Fibroblast of lung (primary cell): ENCODE measurements around the gene HDAC6. TPM values are rescaled to one million over a fixed set of nuclear protein-coding genes. Genes with fewer than 3 reads are reported as not detected.

ENCODE experiments used
- DNase-seq, 2 donors: peaks; one replicate each; pipeline versions ENCODE4 v3.0.0 to v3.0.0-alpha.2; 2010; ENCODE audit warnings: low read depth in 2 of 2
- H2AFZ ChIP-seq: 2 replicates; pipeline ENCODE4 v1.5.1; 2012; ENCODE audit warnings: low read length, control low read depth, inconsistent platforms
- H3K27ac ChIP-seq: 2 replicates; pipeline ENCODE4 v1.5.1; 2011; ENCODE audit warnings: low read length, control low read depth; ENCODE audit not compliant: insufficient read depth
- H3K27me3 ChIP-seq: 2 replicates; pipeline ENCODE4 v1.5.1; 2011; ENCODE audit warnings: mild to moderate bottlenecking, low read length; ENCODE audit not compliant: control insufficient read depth, insufficient read depth
- H3K36me3 ChIP-seq: 2 replicates; pipeline ENCODE4 v1.5.1; 2011; ENCODE audit warnings: low read length; ENCODE audit not compliant: control insufficient read depth, insufficient read depth
- H3K4me1 ChIP-seq: 2 replicates; pipeline ENCODE4 v1.5.1; 2011; ENCODE audit warnings: low read length; ENCODE audit not compliant: control insufficient read depth, insufficient read depth; ENCODE audit errors: extremely low read depth
- H3K4me2 ChIP-seq: 2 replicates; pipeline ENCODE4 v1.5.1; 2011; ENCODE audit warnings: low read length, control low read depth; ENCODE audit not compliant: insufficient read depth; ENCODE audit errors: extremely low read depth
- H3K4me3 ChIP-seq, 4 experiments: fragments of 200-600 bp in 1 of 4; sonication (generic) in 1 of 4; replicated peaks in 1 of 4; 2 replicates each; pipeline ENCODE4 v1.5.1; 2011 to 2016; ENCODE audit warnings: low read length in 4 of 4, low read depth in 3 of 4, mild to moderate bottlenecking in 3 of 4, control low read depth in 2 of 4, inconsistent platforms in 1 of 4, mixed read lengths in 1 of 4; ENCODE audit not compliant: insufficient read depth in 1 of 4; ENCODE audit errors: control extremely low read depth in 1 of 4
- H3K79me2 ChIP-seq: 2 replicates; pipeline ENCODE4 v1.5.1; 2012; ENCODE audit warnings: mild to moderate bottlenecking, low read length, inconsistent platforms; ENCODE audit not compliant: control insufficient read depth, insufficient read depth
- H3K9ac ChIP-seq: 2 replicates; pipeline ENCODE4 v1.5.1; 2011; ENCODE audit warnings: mild to moderate bottlenecking, low read length, control low read depth; ENCODE audit not compliant: insufficient read depth
- H3K9me3 ChIP-seq: 2 replicates; pipeline ENCODE4 v1.5.1; 2012; ENCODE audit warnings: low read depth, low read length; ENCODE audit not compliant: control insufficient read depth, insufficient read depth
- H4K20me1 ChIP-seq: 2 replicates; pipeline ENCODE4 v1.5.1; 2011; ENCODE audit warnings: low read length; ENCODE audit not compliant: control insufficient read depth, insufficient read depth; ENCODE audit errors: extremely low read depth
- CTCF ChIP-seq, 2 donors: IDR thresholded peaks in 1 of 2; conservative IDR thresholded peaks in 1 of 2; 1 replicate in 1 of 2; 2 replicates in 1 of 2; pipeline ENCODE4 v1.5.1; 2011 to 2012; ENCODE audit warnings: low read length in 2 of 2, control low read depth in 1 of 2, inconsistent platforms in 1 of 2, low read depth in 1 of 2, mild to moderate bottlenecking in 1 of 2
- EZH2 ChIP-seq: IDR thresholded peaks from 2 replicates; pipeline ENCODE4 v1.5.1; 2012; ENCODE audit warnings: low read length, control low read depth, mild to moderate bottlenecking; ENCODE audit errors: missing control alignments
- polyA plus RNA-seq, 2 donors: library from polyadenylated mRNA; depleted of rRNA in 1 of 2; stranded (reverse) in 1 of 2; unstranded in 1 of 2; fragments of >200 nt; gene quantifications; 2 replicates each; pipeline ENCODE4 v1.2.1, GENCODE V29; 2011 to 2012; ENCODE audit warnings: missing spikeins in 1 of 2
- total RNA-seq: library from RNA; depleted of rRNA; stranded (reverse); fragments of >200 nt; gene quantifications from 2 replicates; pipeline ENCODE4 v1.2.1, GENCODE V29; 2014

Gene HDAC6
- total and polyA plus RNA-seq, 2 donors (not counting 1 experiment from before 2014, with no cell fraction given): 20.0 to 32.5 TPM

- no peaks in the 10 kb centered on the region for H3K4me1 ChIP-seq
- H3K4me2 ChIP-seq: no peak overlapping the region
- H3K9me3 ChIP-seq: no peaks in the 10 kb centered on the region
- TF ChIP-seq CTCF (conservative IDR thresholded peaks at IDR 0.05 in 1 of 2, IDR thresholded peaks at IDR 0.05 in 1 of 2; ENCODE audit: low read depth in 1 of 2, low read length in 2 of 2): no peak
- no peak for TF ChIP-seq EZH2
- no peak overlapping the region for H2AFZ ChIP-seq
- H3K27me3 ChIP-seq: no peaks in the 10 kb centered on the region
- no peak overlapping the region for H3K9ac ChIP-seq
- H3K79me2 ChIP-seq: no peaks in the 10 kb centered on the region
- H3K4me3 ChIP-seq: no peak overlapping the region
- H3K27ac ChIP-seq: no peak overlapping the region
- H4K20me1 ChIP-seq: no peaks in the 10 kb centered on the region
- DNase-seq: no peak
- H3K36me3 ChIP-seq: no peaks in the 10 kb centered on the region
These were observed 19.1 kb upstream of the HDAC6 start for GRCh38 chrX:48782795-48783194.

GRCh38 chrX:48784726-48785125 lies 17.1 kb upstream of the HDAC6 start:
- H3K79me2 ChIP-seq: no peaks in the 10 kb centered on the region
- H3K27ac ChIP-seq: no peak overlapping the region
- H3K9me3 ChIP-seq: no peaks in the 10 kb centered on the region
- H3K9ac ChIP-seq: no peak overlapping the region
- H3K27me3 ChIP-seq: no peaks in the 10 kb centered on the region
- no peaks in the 10 kb centered on the region for H4K20me1 ChIP-seq
- H3K4me2 ChIP-seq: no peak overlapping the region
- H2AFZ ChIP-seq: no peak overlapping the region
- TF ChIP-seq CTCF (conservative IDR thresholded peaks at IDR 0.05 in 1 of 2, IDR thresholded peaks at IDR 0.05 in 1 of 2; ENCODE audit: low read depth in 1 of 2, low read length in 2 of 2) (no peak), EZH2 (no peak)
- no peak overlapping the region for H3K4me3 ChIP-seq
- no peaks in the 10 kb centered on the region for H3K36me3 ChIP-seq
- no peaks in the 10 kb centered on the region for H3K4me1 ChIP-seq
- no peak for DNase-seq

- Histone ChIP-seq H3K27ac (no peak overlapping the region), H3K4me3 (no peak overlapping the region), H3K4me1 (no peaks in the 10 kb centered on the region), H3K79me2 (no peaks in the 10 kb centered on the region), H4K20me1 (no peaks in the 10 kb centered on the region), H2AFZ (no peak overlapping the region), H3K27me3 (no peaks in the 10 kb centered on the region), H3K9me3 (no peaks in the 10 kb centered on the region), H3K4me2 (no peak overlapping the region), H3K9ac (no peak overlapping the region), H3K36me3 (no peaks in the 10 kb centered on the region)
- no peak for DNase-seq
- no peak for TF ChIP-seq EZH2
- TF ChIP-seq CTCF (conservative IDR thresholded peaks at IDR 0.05 in 1 of 2, IDR thresholded peaks at IDR 0.05 in 1 of 2; ENCODE audit: low read depth in 1 of 2, low read length in 2 of 2): no peak
These were observed 16.7 kb upstream of the HDAC6 start for GRCh38 chrX:48785186-48785539.
